Testis (tissue), 2 donors: Measurements from ENCODE around the gene CHD2.

Experiments used
- CTCF ChIP-seq, 3 experiments: fragments of 450-650 bp in 2 of 3; fragments of 200-600 bp in 1 of 3; sonication (generic) in 1 of 3; IDR thresholded peaks; one replicate each; pipeline ENCODE4 v1.5.1; 2016 to 2019; ENCODE audit warnings: antibody characterized with exemption in 3 of 3, mild to moderate bottlenecking in 2 of 3, moderate library complexity in 1 of 3
- POLR2A ChIP-seq: fragments of 450-650 bp; IDR thresholded peaks from one replicate; pipeline ENCODE4 v1.6.1; 2017; ENCODE audit warnings: antibody characterized with exemption, mild to moderate bottlenecking, moderate library complexity

GRCh38 chr15:92885224-92886041 is 14.7 kb upstream of the CHD2 start:
- TF ChIP-seq POLR2A, result no peak
- TF ChIP-seq CTCF (IDR thresholded peaks at IDR 0.05), result no peak
